Suprapubic skin (tissue), 3 donors: ENCODE measurements around the gene JAML.

Experiments
- POLR2AphosphoS5 ChIP-seq, 3 donors: sonication (generic); formaldehyde crosslinking; IDR thresholded peaks; one replicate each; pipeline ENCODE4 v1.6.1; 2017; ENCODE audit warnings: antibody characterized with exemption in 3 of 3
- TF ChIP-seq, protein P1 (sequence below), 2 donors: fragments of 200-600 bp in 1 of 2; fragments of 450-650 bp in 1 of 2; sonication (generic) in 1 of 2; IDR thresholded peaks; one replicate each; pipeline ENCODE4 v1.5.1; 2016 to 2019; ENCODE audit warnings: antibody characterized with exemption in 2 of 2, mild to moderate bottlenecking in 1 of 2, moderate library complexity in 1 of 2

GRCh38 chr11:118186346-118187107 is 38.3 kb downstream of the JAML start:
- TF ChIP-seq POLR2AphosphoS5 (IDR thresholded peaks at IDR 0.05): no peak
- TF ChIP-seq, protein P1, sequence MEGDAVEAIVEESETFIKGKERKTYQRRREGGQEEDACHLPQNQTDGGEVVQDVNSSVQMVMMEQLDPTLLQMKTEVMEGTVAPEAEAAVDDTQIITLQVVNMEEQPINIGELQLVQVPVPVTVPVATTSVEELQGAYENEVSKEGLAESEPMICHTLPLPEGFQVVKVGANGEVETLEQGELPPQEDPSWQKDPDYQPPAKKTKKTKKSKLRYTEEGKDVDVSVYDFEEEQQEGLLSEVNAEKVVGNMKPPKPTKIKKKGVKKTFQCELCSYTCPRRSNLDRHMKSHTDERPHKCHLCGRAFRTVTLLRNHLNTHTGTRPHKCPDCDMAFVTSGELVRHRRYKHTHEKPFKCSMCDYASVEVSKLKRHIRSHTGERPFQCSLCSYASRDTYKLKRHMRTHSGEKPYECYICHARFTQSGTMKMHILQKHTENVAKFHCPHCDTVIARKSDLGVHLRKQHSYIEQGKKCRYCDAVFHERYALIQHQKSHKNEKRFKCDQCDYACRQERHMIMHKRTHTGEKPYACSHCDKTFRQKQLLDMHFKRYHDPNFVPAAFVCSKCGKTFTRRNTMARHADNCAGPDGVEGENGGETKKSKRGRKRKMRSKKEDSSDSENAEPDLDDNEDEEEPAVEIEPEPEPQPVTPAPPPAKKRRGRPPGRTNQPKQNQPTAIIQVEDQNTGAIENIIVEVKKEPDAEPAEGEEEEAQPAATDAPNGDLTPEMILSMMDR (IDR thresholded peaks at IDR 0.05): no peak
